Stomach (tissue), 4 donors: ENCODE measurements around the gene ARHGEF3.

ENCODE experiments used
- POLR2A ChIP-seq, 4 donors: fragments of 450-650 bp; IDR thresholded peaks; one replicate each; pipeline ENCODE4 v1.6.1; 2016; ENCODE audit warnings: antibody characterized with exemption in 4 of 4, control low read depth in 2 of 4, mild to moderate bottlenecking in 1 of 4, moderate library complexity in 1 of 4
- POLR2AphosphoS5 ChIP-seq, 3 donors: sonication (generic); formaldehyde crosslinking; IDR thresholded peaks; one replicate each; pipeline ENCODE4 v1.6.1; 2016; ENCODE audit warnings: antibody characterized with exemption in 3 of 3
- TF ChIP-seq, protein P1 (sequence below), 7 experiments: fragments of 450-650 bp in 4 of 7; fragments of 200-600 bp in 3 of 7; sonication (generic) in 3 of 7; IDR thresholded peaks; one replicate each; pipeline ENCODE4 v1.5.1; 2016 to 2019; ENCODE audit warnings: antibody characterized with exemption in 7 of 7, control low read depth in 2 of 7, mild to moderate bottlenecking in 1 of 7

DNA sequence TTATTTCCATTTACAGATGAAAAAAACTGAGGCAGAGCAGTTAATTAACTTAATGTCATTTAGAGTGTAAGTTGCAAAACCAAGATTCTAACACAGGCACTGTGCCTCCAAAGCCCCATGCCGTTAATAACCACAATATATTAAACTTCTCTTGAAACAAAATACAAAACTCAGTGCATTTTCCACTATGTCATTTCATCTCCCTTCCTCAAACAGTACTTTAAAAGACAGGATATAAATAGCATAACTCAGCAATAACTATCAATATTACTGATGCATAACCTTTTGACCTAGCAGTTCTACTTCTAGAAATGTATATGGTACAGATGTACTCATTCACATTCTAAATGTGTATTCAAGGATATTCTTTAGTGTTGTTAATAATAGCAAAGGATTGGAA, 113.6 kb downstream of the ARHGEF3 start:
- TF ChIP-seq, protein P1, sequence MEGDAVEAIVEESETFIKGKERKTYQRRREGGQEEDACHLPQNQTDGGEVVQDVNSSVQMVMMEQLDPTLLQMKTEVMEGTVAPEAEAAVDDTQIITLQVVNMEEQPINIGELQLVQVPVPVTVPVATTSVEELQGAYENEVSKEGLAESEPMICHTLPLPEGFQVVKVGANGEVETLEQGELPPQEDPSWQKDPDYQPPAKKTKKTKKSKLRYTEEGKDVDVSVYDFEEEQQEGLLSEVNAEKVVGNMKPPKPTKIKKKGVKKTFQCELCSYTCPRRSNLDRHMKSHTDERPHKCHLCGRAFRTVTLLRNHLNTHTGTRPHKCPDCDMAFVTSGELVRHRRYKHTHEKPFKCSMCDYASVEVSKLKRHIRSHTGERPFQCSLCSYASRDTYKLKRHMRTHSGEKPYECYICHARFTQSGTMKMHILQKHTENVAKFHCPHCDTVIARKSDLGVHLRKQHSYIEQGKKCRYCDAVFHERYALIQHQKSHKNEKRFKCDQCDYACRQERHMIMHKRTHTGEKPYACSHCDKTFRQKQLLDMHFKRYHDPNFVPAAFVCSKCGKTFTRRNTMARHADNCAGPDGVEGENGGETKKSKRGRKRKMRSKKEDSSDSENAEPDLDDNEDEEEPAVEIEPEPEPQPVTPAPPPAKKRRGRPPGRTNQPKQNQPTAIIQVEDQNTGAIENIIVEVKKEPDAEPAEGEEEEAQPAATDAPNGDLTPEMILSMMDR (IDR thresholded peaks at IDR 0.05), result no peak
- TF ChIP-seq POLR2AphosphoS5 (IDR thresholded peaks at IDR 0.05) (no peak), POLR2A (IDR thresholded peaks at IDR 0.05) (no peak)
